NCI-H526 treated with DMSO at 0.1 percent for 48 hours (cell line): ENCODE results near the gene CNKSR1.

Experiments used
- DNase-seq: peaks from one replicate; lab custom pipeline; 2025; lab: John Stamatoyannopoulos, UW

The CNKSR1 gene

GRCh38 chr1:26160527-26161414 lies 16.5 kb upstream of the CNKSR1 start:
- no peak for DNase-seq

GRCh38 chr1:26161415-26162219 lies 15.7 kb upstream of the CNKSR1 start:
- no peak for DNase-seq

- no peak for DNase-seq
Observed at GRCh38 chr1:26162220-26162709, 15.0 kb upstream of the CNKSR1 start.

- DNase-seq = no peak
Observed at GRCh38 chr1:26163684-26164035, 13.6 kb upstream of the CNKSR1 start.

GRCh38 chr1:26164036-26164860 lies 13.0 kb upstream of the CNKSR1 start:
- no peak for DNase-seq

GRCh38 chr1:26164861-26165842 lies 12.1 kb upstream of the CNKSR1 start:
- no peak for DNase-seq

GRCh38 chr1:26166719-26167281 lies 10.5 kb upstream of the CNKSR1 start:
- no peak for DNase-seq

- no peak for DNase-seq
Observed at GRCh38 chr1:26168410-26169197, 8.7 kb upstream of the CNKSR1 start, which contains the start of gene C1orf232. Gene C1orf232, minus strand, starts transcription at chr1:26168963. Its CDS starts 464 bp downstream, at chr1:26168499.

- DNase-seq = no peak
Observed at GRCh38 chr1:26169198-26169554, 8.1 kb upstream of the CNKSR1 start.

- peak; percentile 65 for DNase-seq
Observed at GRCh38 chr1:26169669-26170471, 7.4 kb upstream of the CNKSR1 start, which contains the start of gene ZNF593. Gene ZNF593, plus strand, starts transcription at chr1:26169908. Its CDS starts 76 bp downstream, at chr1:26169984.

- no peak for DNase-seq
Observed at GRCh38 chr1:26170472-26170821, 6.8 kb upstream of the CNKSR1 start.

GRCh38 chr1:26171084-26172072 lies 5.9 kb upstream of the CNKSR1 start, which contains the start of gene ZNF593OS:
Gene ZNF593OS, minus strand, starts transcription at chr1:26171832. Its CDS starts 171 bp downstream, at chr1:26171661.
- no peak for DNase-seq

- DNase-seq = no peak
Observed at GRCh38 chr1:26175346-26175745, 1.9 kb upstream of the CNKSR1 start.

- no peak for DNase-seq
Observed at GRCh38 chr1:26180010-26180506, 2.8 kb downstream of the CNKSR1 start.

GRCh38 chr1:26181586-26182382 lies 4.5 kb downstream of the CNKSR1 start:
- no peak for DNase-seq

- DNase-seq = no peak
Observed at GRCh38 chr1:26182383-26182696, 5.0 kb downstream of the CNKSR1 start.

- no peak for DNase-seq
Observed at GRCh38 chr1:26184086-26184485, 6.8 kb downstream of the CNKSR1 start.
